Putamen (tissue), 1 donor: ENCODE results near the gene OSBPL9.
"Not testable (repeated sequence)": the region's sequence is repeated elsewhere in the genome, so short reads cannot be mapped to it uniquely, and the experiment has no call there.

Experiments used
- DNase-seq: peaks from one replicate; pipeline ENCODE4 v3.0.0-alpha.2; 2016; ENCODE audit warnings: low spot score

OSBPL9 gene

DNA sequence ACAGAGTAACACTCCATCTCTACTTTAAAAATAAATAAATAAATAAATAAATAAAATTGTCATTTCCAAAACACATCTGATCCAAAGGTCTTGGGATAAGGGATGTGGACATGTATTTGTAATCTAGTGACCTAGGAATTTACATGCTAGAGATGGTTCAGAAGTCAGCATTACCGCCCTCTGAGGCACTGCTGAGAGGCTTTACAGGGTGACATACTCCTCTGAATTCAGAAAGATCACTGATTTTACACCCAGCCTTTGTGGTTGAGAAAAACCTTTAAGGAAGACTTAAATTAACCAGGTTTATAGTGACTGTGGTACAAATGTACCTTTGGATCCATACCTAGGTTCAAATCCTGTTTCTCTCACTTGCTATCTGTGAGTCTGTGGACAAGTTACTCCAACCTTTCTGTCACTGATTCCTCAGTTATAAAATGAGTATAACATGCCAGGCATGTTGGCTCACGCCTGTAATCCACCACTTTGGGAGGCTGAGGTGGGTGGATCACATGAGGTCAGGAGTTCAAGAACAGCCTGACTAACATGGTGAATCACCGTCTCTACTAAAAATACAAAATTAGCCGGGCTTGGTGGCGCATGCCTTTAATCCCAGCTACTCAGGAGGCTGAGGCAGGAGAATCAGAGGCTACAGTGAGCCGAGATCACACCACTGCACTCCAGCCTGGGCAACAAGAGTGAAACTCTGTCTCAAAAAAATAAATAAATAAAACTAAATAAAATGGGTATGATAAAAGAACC is 20.1 kb downstream of the OSBPL9 start:
- no peak for DNase-seq

DNA sequence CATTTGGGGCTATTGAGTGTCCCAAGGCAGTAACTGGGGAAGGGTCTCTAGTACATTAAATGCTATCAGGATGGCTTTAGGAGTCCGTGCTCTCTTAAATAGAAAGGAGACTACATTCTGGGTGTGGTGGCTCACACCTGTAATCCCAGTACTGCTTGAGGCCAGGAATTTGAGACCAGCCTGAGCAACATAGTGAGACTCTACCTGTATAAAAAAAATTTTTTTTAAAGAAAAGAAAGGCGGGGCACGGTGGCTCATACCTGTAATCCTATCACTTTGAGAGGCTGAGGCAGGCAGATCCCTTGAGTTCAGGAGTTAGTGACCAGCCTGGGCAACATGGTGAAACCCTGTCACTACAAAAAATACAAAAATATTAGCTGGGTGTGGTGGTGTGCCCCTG is 21.5 kb downstream of the OSBPL9 start:
- DNase-seq, result no peak

DNA sequence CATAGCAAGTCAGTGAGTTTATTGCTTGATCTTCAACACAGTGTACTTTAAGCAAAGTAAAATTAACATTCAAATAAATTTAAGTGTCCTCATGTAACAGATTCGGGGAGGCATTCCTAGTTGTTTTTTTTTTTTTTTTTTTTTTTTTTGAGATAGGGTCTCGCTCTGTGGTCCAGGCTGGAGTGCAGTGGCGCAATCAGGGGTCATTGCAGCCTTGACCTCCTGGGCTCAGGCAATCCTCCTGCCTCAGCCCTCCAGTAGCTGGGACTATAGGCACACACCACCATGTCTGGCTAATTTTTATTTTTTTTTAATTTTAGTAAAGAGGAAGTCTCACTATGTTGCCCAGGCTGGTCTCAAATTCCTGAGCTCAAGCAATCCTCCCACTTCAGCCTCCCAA is 22.8 kb downstream of the OSBPL9 start:
- no peak for DNase-seq

DNA sequence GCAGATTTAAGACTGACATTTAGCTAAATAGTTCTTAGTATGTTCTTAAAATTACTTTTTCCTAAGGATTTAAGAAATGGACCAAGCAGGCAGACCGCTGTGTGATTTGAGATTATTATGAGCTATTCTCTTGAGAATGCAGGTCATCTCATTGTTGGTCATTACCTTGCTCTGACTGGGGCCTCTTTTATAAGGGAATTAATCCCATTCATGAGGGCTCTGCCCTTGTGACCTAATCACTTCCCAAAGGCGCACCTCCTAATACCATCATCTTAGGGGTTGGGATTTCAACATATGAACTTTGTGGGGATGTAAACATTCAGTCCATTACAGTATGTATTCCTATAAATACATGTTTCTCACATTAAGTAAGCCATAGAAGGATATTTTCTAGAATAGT is 24.2 kb downstream of the OSBPL9 start:
- DNase-seq, result no peak

- no peak for DNase-seq
Measured at GRCh38 chr1:51642739-51643142, 25.8 kb downstream of the OSBPL9 start.

GRCh38 chr1:51643362-51643761 is 26.5 kb downstream of the OSBPL9 start:
- no peak for DNase-seq

DNA sequence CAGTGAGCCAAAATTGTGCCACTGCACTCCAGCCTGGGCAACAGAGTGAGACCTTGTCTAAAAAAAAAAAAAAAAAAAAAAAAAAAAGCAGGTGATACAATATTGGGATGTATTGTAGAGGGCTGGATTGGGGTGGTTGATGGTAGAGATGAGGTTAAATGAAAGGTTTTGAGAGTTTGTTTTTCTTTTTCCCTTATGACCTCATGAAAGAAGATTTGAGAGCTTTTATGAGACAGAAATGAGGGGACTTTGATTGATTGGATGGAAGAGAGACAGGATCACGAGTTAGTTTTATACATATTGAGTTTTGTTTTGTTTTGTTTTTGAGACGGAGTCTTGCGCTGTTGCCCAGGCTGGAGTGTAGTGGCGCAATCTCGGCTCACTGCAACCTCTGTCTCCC is 27.1 kb downstream of the OSBPL9 start:
- DNase-seq, result no peak

DNA sequence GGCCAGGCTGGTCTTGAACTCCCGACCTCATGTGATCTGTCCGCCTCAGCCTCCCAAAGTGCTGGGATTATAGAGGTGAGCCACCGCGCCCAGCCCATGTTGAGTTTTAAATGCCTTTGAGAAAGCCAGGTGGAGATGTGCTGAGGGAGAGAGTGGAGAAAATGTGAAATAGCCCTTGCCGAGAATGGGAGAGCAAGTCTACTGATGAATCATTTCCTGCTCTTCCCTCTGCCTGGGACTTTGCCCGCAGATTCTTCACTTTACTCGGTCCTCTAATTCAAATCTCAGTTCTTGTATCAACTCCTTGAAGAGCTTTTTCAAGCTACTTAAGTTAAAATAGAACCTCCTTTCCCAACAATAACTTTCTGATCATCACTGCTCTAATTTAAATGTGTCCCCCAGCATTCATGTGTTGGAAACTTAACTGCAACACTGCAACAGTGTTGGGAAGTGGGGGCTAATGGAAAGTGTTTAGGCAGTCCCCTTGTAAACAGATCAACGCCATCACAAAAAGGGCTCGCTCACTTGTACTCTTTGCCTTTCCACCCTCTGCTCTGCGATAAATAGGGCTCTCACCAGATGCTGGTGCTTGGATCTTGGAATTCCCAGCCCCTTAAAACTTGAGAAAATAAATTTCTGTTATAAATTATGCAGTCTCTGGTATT is 27.8 kb downstream of the OSBPL9 start:
- no peak for DNase-seq

DNA sequence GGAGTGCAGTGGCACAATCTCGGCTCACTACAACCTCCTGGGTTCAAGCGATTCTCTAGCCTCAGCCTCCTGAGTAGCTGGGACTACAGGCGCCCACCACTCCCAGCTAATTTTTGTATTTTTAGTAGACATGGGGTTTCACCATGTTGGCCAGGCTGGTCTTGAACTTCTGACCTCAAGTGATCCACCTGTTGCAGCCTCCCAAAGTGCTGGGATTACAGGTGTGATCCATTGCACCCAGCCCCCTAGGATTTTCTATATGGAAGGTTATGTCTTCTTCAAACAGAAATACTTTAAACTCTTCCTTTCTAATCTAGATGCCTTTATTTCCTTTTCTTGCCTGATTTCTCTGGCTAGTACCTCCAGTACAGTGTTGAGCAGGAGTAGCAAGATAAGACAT is 29.7 kb downstream of the OSBPL9 start:
- not testable (repeated sequence) for DNase-seq

- DNase-seq, result no peak
Measured at GRCh38 chr1:51648180-51649109, 31.6 kb downstream of the OSBPL9 start.

DNA sequence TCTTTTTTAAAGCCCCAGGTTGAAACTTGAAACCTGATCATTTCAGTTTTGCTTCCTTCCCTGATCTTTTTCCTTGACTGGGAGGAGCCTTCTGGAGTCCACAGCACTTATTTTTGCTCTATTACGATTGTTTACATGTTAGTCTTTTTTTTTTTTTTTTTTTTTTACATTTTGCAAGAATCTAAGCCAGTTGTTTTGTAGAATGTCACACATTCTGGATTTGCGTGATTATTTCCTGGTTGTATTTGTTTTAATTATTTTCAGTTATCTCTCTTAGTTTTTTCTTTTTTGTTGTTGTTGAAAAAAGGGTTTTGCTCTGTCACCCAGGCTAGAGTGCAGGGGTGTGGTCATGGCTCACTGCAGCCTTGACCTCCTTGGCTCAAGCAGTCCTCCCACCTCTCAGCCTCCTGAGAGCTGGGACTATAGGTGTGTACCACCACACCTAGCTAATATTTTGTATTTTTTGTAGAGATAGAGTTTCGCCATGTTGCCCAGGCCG is 32.8 kb downstream of the OSBPL9 start:
- DNase-seq, result no peak

- DNase-seq, result no peak
Measured at GRCh38 chr1:51650198-51650597, 33.3 kb downstream of the OSBPL9 start.

DNA sequence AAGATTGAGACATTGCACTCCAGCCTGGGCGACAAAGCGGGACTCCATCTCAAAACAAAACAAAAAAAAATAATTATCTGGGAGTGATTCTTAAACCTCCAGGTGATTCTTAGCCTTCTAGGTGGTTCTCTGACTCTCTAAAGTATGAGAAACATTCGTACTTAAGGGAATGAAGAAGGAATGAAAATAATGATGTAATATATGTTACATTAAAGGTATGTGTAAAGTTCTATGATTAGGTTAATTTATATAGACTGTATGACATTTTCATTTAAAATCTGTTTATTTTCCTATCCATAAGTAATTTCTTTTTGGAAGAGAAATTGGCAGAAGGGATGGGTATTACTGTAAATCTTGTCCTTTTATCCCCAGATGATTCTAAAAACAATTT is 34.7 kb downstream of the OSBPL9 start:
- DNase-seq, result no peak

DNA sequence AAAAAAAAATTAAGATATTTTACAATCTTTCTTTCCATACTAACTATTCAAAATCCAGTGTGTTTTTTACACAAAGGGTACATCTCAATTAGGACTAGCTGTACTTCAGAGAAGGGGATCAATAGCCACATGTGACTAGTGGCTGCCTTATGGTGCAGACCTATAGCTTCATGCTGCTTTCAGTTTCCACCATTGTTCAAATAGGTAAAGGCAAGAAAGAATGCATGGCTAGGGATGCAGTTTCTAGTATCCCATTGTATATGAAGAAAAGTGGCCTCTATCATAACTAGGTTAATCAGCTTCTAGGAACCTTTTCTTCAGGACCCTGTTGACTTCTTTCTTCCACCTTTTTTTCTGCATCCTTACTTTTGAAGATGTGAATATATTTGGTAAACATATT is 35.7 kb downstream of the OSBPL9 start:
- no peak for DNase-seq

DNA sequence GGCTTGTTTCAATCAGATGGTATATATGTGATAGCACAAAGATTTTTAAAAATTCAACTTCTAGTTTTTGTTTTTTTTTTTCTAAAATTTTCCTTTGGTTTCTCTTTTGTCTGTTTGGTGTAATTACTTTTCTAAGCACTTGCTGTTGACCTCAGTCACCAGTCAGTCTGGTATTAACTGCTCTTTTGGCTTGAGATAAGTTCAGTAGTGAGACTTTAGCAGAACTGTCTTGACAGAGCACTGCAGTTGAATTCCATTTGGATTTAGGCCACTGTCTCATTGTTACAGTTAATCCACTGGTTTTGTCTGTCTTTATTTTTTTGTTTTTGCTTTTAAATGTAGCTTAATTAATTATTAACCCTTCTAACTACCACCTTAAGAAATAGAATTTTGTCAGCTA is 36.2 kb downstream of the OSBPL9 start:
- DNase-seq, result no peak

DNA sequence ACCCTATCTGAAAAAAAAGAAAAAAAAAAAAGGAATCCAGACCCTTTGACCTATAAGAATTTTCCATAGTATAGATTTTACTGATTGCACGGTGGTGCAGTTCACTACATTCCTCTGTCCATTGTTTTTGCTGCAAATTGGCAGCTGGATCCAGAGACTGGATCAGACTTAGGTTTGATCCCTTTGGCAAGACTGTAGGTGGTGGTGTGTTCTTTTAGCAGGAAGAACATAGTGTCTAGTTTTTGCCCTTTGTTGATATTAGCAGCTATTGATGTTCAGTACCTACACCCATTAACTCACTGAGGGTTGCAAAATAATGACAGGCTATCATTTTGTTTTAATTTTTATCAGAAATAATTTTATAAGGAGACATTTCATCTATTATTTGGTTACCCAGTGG is 37.1 kb downstream of the OSBPL9 start:
- DNase-seq, result no peak

DNA sequence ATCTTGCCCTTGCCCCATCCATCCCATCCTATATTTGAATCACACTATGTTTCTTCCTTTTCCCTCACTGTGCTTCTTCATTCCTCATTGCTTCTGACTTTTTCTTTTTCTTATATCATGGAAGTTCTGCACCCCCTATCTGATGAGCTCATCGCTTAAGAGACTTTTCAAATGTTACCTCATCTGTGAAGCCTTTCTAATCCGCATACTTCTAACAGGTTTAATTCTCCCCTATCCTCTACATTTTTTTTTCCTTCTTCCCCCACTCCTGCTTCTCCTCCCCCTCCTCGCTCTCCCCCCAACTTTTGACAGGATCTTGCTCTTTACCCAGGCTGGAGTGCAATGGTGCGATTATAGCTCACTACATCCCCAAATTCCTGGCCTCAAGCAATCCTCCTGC is 39.5 kb downstream of the OSBPL9 start:
- DNase-seq, result no peak

DNA sequence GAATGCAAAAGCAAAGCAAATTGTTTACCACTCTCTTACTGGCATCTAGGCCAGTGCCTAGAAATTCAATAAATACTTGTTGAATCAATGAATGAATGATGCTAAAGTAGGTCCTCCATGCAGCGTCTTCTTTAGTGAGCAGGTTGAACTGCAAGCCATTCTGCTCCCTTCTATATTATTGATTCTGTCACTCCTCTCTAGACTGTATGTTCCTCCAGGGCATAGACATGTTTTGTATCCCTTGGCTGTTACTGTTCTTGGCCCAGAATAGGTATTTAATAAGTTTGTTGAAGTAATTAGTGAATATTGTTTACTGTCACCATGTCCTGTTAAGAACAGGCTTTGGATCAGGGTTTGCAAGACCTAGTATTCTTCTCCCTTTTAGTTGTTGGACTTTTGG is 43.7 kb downstream of the OSBPL9 start:
- no peak for DNase-seq

GRCh38 chr1:51661081-51661518 is 44.2 kb downstream of the OSBPL9 start:
- DNase-seq, result peak; percentile 8

- DNase-seq, result no peak
Measured at GRCh38 chr1:51663105-51663504, 46.2 kb downstream of the OSBPL9 start.

GRCh38 chr1:51663721-51664120 is 46.8 kb downstream of the OSBPL9 start:
- no peak for DNase-seq

DNA sequence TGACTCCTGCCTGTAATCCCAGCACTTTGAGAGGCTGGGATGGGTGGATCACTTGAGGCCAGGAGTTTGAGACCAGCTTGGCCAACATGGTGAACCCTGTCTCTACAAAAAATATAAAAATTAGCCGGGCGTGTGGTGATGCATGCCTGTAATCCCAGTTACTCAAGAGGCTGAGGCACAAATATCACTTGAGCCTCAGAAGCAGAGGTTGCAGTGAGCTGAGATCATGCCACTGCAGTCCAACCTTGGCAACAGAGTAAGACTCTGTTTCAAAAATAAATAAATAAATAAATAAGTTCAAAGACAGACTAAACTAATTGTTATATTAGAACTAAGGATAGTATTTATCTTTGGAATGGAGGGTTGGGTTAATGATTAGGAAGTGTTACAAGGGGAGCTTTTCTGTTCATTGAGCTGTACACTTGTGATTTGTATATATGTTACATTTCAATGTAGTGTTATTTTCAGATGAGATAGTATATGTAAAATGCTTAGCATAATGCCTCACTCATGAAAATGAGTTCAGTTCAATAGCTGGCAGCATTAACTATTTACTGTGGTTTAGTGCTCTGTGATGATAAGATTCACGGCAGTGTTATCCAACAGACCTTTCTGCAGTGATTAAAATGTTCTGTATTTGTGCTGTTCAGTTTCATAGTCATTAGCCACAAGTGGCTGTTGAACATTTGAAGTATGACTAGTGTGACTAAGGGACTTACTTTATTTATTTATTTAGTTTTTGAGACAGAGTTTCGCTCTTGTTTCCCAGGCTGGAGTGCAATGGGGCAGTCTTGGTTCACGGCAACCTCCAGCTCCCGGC is 47.7 kb downstream of the OSBPL9 start:
- DNase-seq, result no peak
